ENCODE measurements around the gene MFSD6. TPM values are rescaled to one million over a fixed set of nuclear protein-coding genes. Genes with fewer than 3 reads are reported as not detected.
"Not testable (repeated sequence)": the region's sequence is repeated elsewhere in the genome, so short reads cannot be mapped to it uniquely, and the experiment has no call there.

MFSD6 gene
- total RNA-seq, 1 donor from 2014 or later: 0.37 TPM

GRCh38 chr2:190420801-190421200 is 12.6 kb downstream of the MFSD6 start:
- no peaks in the 10 kb centered on the region for H3K4me1 Mint-ChIP-seq

GRCh38 chr2:190425221-190425866 is 17.2 kb downstream of the MFSD6 start:
- Mint-ChIP-seq H3K27me3 (ENCODE audit: insufficient read depth, low read depth) (no peaks in the 10 kb centered on the region), H3K36me3 (no peaks in the 10 kb centered on the region), H3K27ac (no peak overlapping the region), H3K4me3 (no peak overlapping the region), H3K9me3 (no peaks in the 10 kb centered on the region), H3K4me1 (peaks cover 3% of the 10 kb centered on the region)
- H3K27ac ChIP-seq: no peak overlapping the region
- no peak overlapping the region for H3K4me2 ChIP-seq
- no peaks in the 10 kb centered on the region for H3K9me3 ChIP-seq (ENCODE audit: low read depth)
- no peaks in the 10 kb centered on the region for H3F3A ChIP-seq (ENCODE audit: low read depth)
- H3K4me1 ChIP-seq: no peaks in the 10 kb centered on the region
- no peaks in the 10 kb centered on the region for H3K36me3 ChIP-seq
- no peak for TF ChIP-seq EZH2 (IDR thresholded peaks at IDR 0.05)
- H3K27me3 ChIP-seq: no peaks in the 10 kb centered on the region
- H3K79me2 ChIP-seq (ENCODE audit: low read depth): no peaks in the 10 kb centered on the region
- no peaks in the 10 kb centered on the region for H4K20me1 ChIP-seq (ENCODE audit: low read depth)
- H3K4me3 ChIP-seq: no peak overlapping the region
- DNase-seq (ENCODE audit: low spot score): no peak
- peak overlapping the region; percentile 5 for H3K9ac ChIP-seq
- no peak overlapping the region for H2AFZ ChIP-seq (replicated peaks)

More at GRCh38 chr2:190420801-190421200, 12.6 kb downstream of the MFSD6 start:
- Histone ChIP-seq H3K4me2 (no peak overlapping the region), H3F3A (ENCODE audit: low read depth) (no peaks in the 10 kb centered on the region), H3K27me3 (no peaks in the 10 kb centered on the region), H3K36me3 (no peaks in the 10 kb centered on the region), H3K4me3 (no peak overlapping the region), H3K9me3 (ENCODE audit: low read depth) (no peaks in the 10 kb centered on the region), H3K79me2 (ENCODE audit: low read depth) (no peaks in the 10 kb centered on the region), H3K4me1 (no peaks in the 10 kb centered on the region), H3K27ac (no peak overlapping the region), H2AFZ (replicated peaks) (no peak overlapping the region), H3K9ac (no peak overlapping the region), H4K20me1 (ENCODE audit: low read depth) (no peaks in the 10 kb centered on the region)
- no peak for DNase-seq (ENCODE audit: low spot score)
- no peak overlapping the region for H3K4me3 Mint-ChIP-seq
- no peaks in the 10 kb centered on the region for H3K27me3 Mint-ChIP-seq (ENCODE audit: insufficient read depth, low read depth)
- H3K27ac Mint-ChIP-seq: no peak overlapping the region
- no peaks in the 10 kb centered on the region for H3K9me3 Mint-ChIP-seq
- no peaks in the 10 kb centered on the region for H3K36me3 Mint-ChIP-seq
- no peak for TF ChIP-seq CTCF (IDR thresholded peaks at IDR 0.05)

GRCh38 chr2:190425883-190426658 is 17.9 kb downstream of the MFSD6 start:
- no peak overlapping the region for H3K4me3 Mint-ChIP-seq
- Histone ChIP-seq H3K27ac (no peak overlapping the region), H3K79me2 (ENCODE audit: low read depth) (no peaks in the 10 kb centered on the region), H3K36me3 (no peaks in the 10 kb centered on the region), H3K9me3 (ENCODE audit: low read depth) (no peaks in the 10 kb centered on the region), H2AFZ (replicated peaks) (no peak overlapping the region), H4K20me1 (ENCODE audit: low read depth) (no peaks in the 10 kb centered on the region), H3F3A (ENCODE audit: low read depth) (no peaks in the 10 kb centered on the region), H3K4me3 (no peak overlapping the region), H3K9ac (no peak overlapping the region), H3K4me1 (no peaks in the 10 kb centered on the region), H3K4me2 (no peak overlapping the region), H3K27me3 (no peaks in the 10 kb centered on the region)
- DNase-seq (ENCODE audit: low spot score): no peak
- no peaks in the 10 kb centered on the region for H3K9me3 Mint-ChIP-seq
- TF ChIP-seq CTCF (IDR thresholded peaks at IDR 0.05) (no peak), EZH2phosphoT487 (IDR thresholded peaks at IDR 0.05) (no peak), EZH2 (IDR thresholded peaks at IDR 0.05) (no peak)
- no peaks in the 10 kb centered on the region for H3K27me3 Mint-ChIP-seq (ENCODE audit: insufficient read depth, low read depth)
- H3K4me1 Mint-ChIP-seq: peaks cover 3% of the 10 kb centered on the region
- H3K36me3 Mint-ChIP-seq: no peaks in the 10 kb centered on the region
- no peak overlapping the region for H3K27ac Mint-ChIP-seq

- H3K9ac ChIP-seq; H3K36me3 Mint-ChIP-seq; H3K27ac Mint-ChIP-seq; DNase-seq (ENCODE audit: low spot score); H4K20me1 ChIP-seq (ENCODE audit: low read depth); H3K9me3 ChIP-seq (ENCODE audit: low read depth); H3K4me2 ChIP-seq; H3K79me2 ChIP-seq (ENCODE audit: low read depth); H3K27me3 Mint-ChIP-seq (ENCODE audit: insufficient read depth, low read depth); H3K4me3 Mint-ChIP-seq; H3F3A ChIP-seq (ENCODE audit: low read depth); H3K27me3 ChIP-seq; H2AFZ ChIP-seq (replicated peaks); H3K27ac ChIP-seq; H3K4me1 ChIP-seq; H3K36me3 ChIP-seq; H3K9me3 Mint-ChIP-seq; H3K4me1 Mint-ChIP-seq; H3K4me3 ChIP-seq: not testable (repeated sequence)
These were observed 22.7 kb downstream of the MFSD6 start for GRCh38 chr2:190430866-190431265.
